22Rv1 (cell line): ENCODE results near the gene SLC5A11.

ENCODE experiments used
- H3K27ac ChIP-seq: fragments of 450-650 bp; 2 replicates; pipeline ENCODE4 v1.5.1; 2017
- CTCF ChIP-seq: fragments of 450-650 bp; IDR thresholded peaks from 2 replicates; pipeline ENCODE4 v1.5.1; 2017; ENCODE audit warnings: mild to moderate bottlenecking
- ZFX ChIP-seq: fragments of 450-650 bp; IDR thresholded peaks from 2 replicates; pipeline ENCODE4 v1.6.1; 2017; ENCODE audit warnings: antibody characterized with exemption, borderline replicate concordance

The SLC5A11 gene

GRCh38 chr16:24908716-24909115, 63.0 kb downstream of the SLC5A11 start:
- no peak overlapping the region for H3K27ac ChIP-seq
- TF ChIP-seq CTCF (no peak), ZFX (no peak)

GRCh38 chr16:24909856-24910255, 64.1 kb downstream of the SLC5A11 start:
- no peak overlapping the region for H3K27ac ChIP-seq
- TF ChIP-seq CTCF (no peak), ZFX (no peak)

GRCh38 chr16:24915019-24915418, 69.3 kb downstream of the SLC5A11 start:
- no peak overlapping the region for H3K27ac ChIP-seq
- TF ChIP-seq ZFX (no peak), CTCF (no peak)

- no peak for TF ChIP-seq ZFX
- no peak overlapping the region for H3K27ac ChIP-seq
Observed at GRCh38 chr16:24915576-24915975, 69.8 kb downstream of the SLC5A11 start.

- TF ChIP-seq CTCF (no peak), ZFX (no peak)
- H3K27ac ChIP-seq = no peak overlapping the region
Observed at GRCh38 chr16:24917236-24917635, 71.5 kb downstream of the SLC5A11 start.

- no peak overlapping the region for H3K27ac ChIP-seq
- TF ChIP-seq ZFX (no peak), CTCF (no peak)
Observed at GRCh38 chr16:24917891-24918290, 72.1 kb downstream of the SLC5A11 start.

GRCh38 chr16:24918641-24919040, 72.9 kb downstream of the SLC5A11 start:
- TF ChIP-seq ZFX (no peak), CTCF (no peak)
- no peak overlapping the region for H3K27ac ChIP-seq

- TF ChIP-seq ZFX (no peak), CTCF (no peak)
- H3K27ac ChIP-seq = no peak overlapping the region
Observed at GRCh38 chr16:24919536-24919935, 73.8 kb downstream of the SLC5A11 start.
